B cell (primary cell): ENCODE results near the gene HDLBP. TPM values are rescaled to one million over a fixed set of nuclear protein-coding genes. Genes with fewer than 3 reads are reported as not detected.

Experiments
- ATAC-seq: fragments of 200-7000 bp; cut with Tn5 transposase; one replicate; pipeline ENCODE4 v1.10.0; 2021; ENCODE audit warnings: low read depth, mild to moderate bottlenecking, moderate number of reproducible peaks, moderate library complexity
- CTCF ChIA-PET: fragments of 350-600 bp; sonication (Branson Sonifier 250); formaldehyde crosslinking; loops from one replicate; lab custom pipeline; 2021; ENCODE audit warnings: antibody characterized with exemption, inconsistent platforms; lab: Charles Lee
- POLR2A ChIA-PET: fragments of 350-600 bp; sonication (Branson Sonifier 250); formaldehyde crosslinking; loops from one replicate; lab custom pipeline; 2021; ENCODE audit warnings: antibody characterized with exemption; lab: Charles Lee
- DNase-seq: peaks from one replicate; pipeline ENCODE4 v3.0.0; 2013
- H2AFZ ChIP-seq: 2 replicates; pipeline ENCODE4 v1.6.1; 2012; ENCODE audit warnings: mild to moderate bottlenecking, low read depth, low read length; ENCODE audit not compliant: insufficient read depth, poor library complexity, severe bottlenecking
- H3K27ac ChIP-seq, 2 donors: 1 replicate in 1 of 2; 2 replicates in 1 of 2; pipeline ENCODE4 v1.5.1; 2012 to 2013; ENCODE audit warnings: low read length in 2 of 2, mild to moderate bottlenecking in 2 of 2, moderate library complexity in 1 of 2
- H3K27me3 ChIP-seq, 4 experiments: fragments of 200-600 bp in 1 of 4; sonication (generic) in 1 of 4; replicated peaks in 1 of 4; 1 replicate in 2 of 4; 2 replicates in 2 of 4; pipeline versions ENCODE4 v1.6.1 to v1.7.0; 2013 to 2016; ENCODE audit warnings: low read length in 3 of 4, mild to moderate bottlenecking in 2 of 4, mixed read lengths in 1 of 4, moderate library complexity in 1 of 4; ENCODE audit not compliant: insufficient read depth in 4 of 4, control insufficient read depth in 3 of 4; ENCODE audit errors: control extremely low read depth in 1 of 4
- H3K36me3 ChIP-seq, 2 experiments: replicated peaks in 1 of 2; 1 replicate in 1 of 2; 2 replicates in 1 of 2; pipeline versions ENCODE4 v1.6.1 to v1.7.1; 2013; ENCODE audit warnings: low read length in 1 of 2; ENCODE audit not compliant: insufficient read depth in 2 of 2, control insufficient read depth in 1 of 2; ENCODE audit errors: control extremely low read depth in 1 of 2, extremely low read depth in 1 of 2
- H3K4me1 ChIP-seq, 2 donors: fragments of 200-600 bp in 1 of 2; sonication (generic) in 1 of 2; 1 replicate in 1 of 2; 2 replicates in 1 of 2; pipeline versions ENCODE4 v1.5.1 to v1.6.1; 2013 to 2017; ENCODE audit warnings: low read length in 2 of 2; ENCODE audit not compliant: control insufficient read depth in 2 of 2, insufficient read depth in 2 of 2
- H3K4me2 ChIP-seq: replicated peaks from 2 replicates; pipeline ENCODE3; 2012; ENCODE audit warnings: mild to moderate bottlenecking, low read depth, low read length; ENCODE audit not compliant: poor library complexity, severe bottlenecking
- H3K4me3 ChIP-seq, 5 experiments: fragments of 200-600 bp in 1 of 5; sonication (generic) in 1 of 5; 1 replicate in 3 of 5; 2 replicates in 2 of 5; pipeline versions ENCODE4 v1.5.1 to v1.7.0; 2011 to 2016; ENCODE audit warnings: low read length in 4 of 5, mild to moderate bottlenecking in 4 of 5, low read depth in 2 of 5, control low read depth in 1 of 5, moderate library complexity in 1 of 5; ENCODE audit not compliant: insufficient read depth in 1 of 5; ENCODE audit errors: control extremely low read depth in 1 of 5, extremely low read depth in 1 of 5
- H3K79me2 ChIP-seq: fragments of 200-600 bp; sonication (generic); one replicate; pipeline ENCODE4 v1.6.0; 2016; ENCODE audit warnings: low read length; ENCODE audit not compliant: control insufficient read depth, insufficient read depth
- H3K9ac ChIP-seq: fragments of 200-600 bp; sonication (generic); 2 replicates; pipeline ENCODE4 v1.6.1; 2017; ENCODE audit warnings: mild to moderate bottlenecking, low read length, moderate library complexity
- H3K9me3 ChIP-seq, 3 donors: one replicate each; pipeline versions ENCODE4 v1.6.1 to v1.7.1; 2013; ENCODE audit warnings: low read length in 2 of 3; ENCODE audit not compliant: control insufficient read depth in 2 of 3, insufficient read depth in 1 of 3; ENCODE audit errors: control extremely low read depth in 1 of 3
- H4K20me1 ChIP-seq: 2 replicates; pipeline ENCODE4 v1.6.0; 2012; ENCODE audit warnings: mild to moderate bottlenecking, low read length; ENCODE audit not compliant: insufficient read depth, control insufficient read depth, poor library complexity, severe bottlenecking
- H3K27ac Mint-ChIP-seq: one replicate; pipeline ENCODE4 v1.8.0; 2021; ENCODE audit warnings: mixed read lengths
- H3K27me3 Mint-ChIP-seq: one replicate; pipeline ENCODE4 v1.8.0; 2021; ENCODE audit warnings: mixed read lengths
- H3K4me1 Mint-ChIP-seq: one replicate; pipeline ENCODE4 v1.8.0; 2021; ENCODE audit warnings: mixed read lengths
- H3K4me3 Mint-ChIP-seq: one replicate; pipeline ENCODE4 v1.8.0; 2021; ENCODE audit warnings: mixed read lengths
- H3K9me3 Mint-ChIP-seq: one replicate; pipeline ENCODE4 v1.8.0; 2022; ENCODE audit warnings: mixed read lengths; ENCODE audit not compliant: insufficient read depth
- CTCF ChIP-seq: fragments of 200-600 bp; IDR thresholded peaks from one replicate; pipeline ENCODE4 v1.8.0; 2022; ENCODE audit warnings: antibody characterized with exemption, mild to moderate bottlenecking
- EZH2 ChIP-seq: IDR thresholded peaks from 2 replicates; pipeline ENCODE4 v1.6.1; 2012; ENCODE audit warnings: borderline replicate concordance, low read depth, mild to moderate bottlenecking, moderate library complexity, low read length; ENCODE audit not compliant: insufficient read depth, poor library complexity, severe bottlenecking
- WGBS: methylation state at CpG from one replicate; pipeline ENCODE4 v1.1.5; 2013; ENCODE audit warnings: missing lambda C conversion rate; ENCODE audit not compliant: insufficient coverage; 5-methylcytosine and 5-hydroxymethylcytosine counted together
- intact Hi-C: fragments of 100-400 bp; cut with micrococcal nuclease; formaldehyde crosslinking; loops from one replicate; pipeline ENCODE4 v1.10.0; 2022
- polyA plus RNA-seq: library from polyadenylated mRNA; depleted of rRNA; stranded (reverse); fragments of >200 nt; gene quantifications from 2 replicates; pipeline ENCODE4 v1.2.3, GENCODE V29; 2012
- total RNA-seq, 2 donors: library from RNA; stranded (reverse); fragments of 120-200 nt in 1 of 2; gene quantifications; 1 replicate in 1 of 2; 2 replicates in 1 of 2; pipeline versions ENCODE4 v1.2.3 to v1.2.4, GENCODE V29; 2013 to 2022

The HDLBP gene
- total and polyA plus RNA-seq, 2 donors (not counting 1 experiment from before 2014, with no cell fraction given), result 55.1 to 127 TPM

- H3K27ac Mint-ChIP-seq, result no peak overlapping the region
- no peak overlapping the region for H3K4me3 ChIP-seq
Measured at GRCh38 chr2:241239552-241240202, 75.8 kb downstream of the HDLBP start.

More at GRCh38 chr2:241239552-241240202, 75.8 kb downstream of the HDLBP start:
- WGBS, result 98% methylated on average over 24 of the region's 28 CpGs
- no peak overlapping the region for H2AFZ ChIP-seq
- H3K4me1 Mint-ChIP-seq, result no peaks in the 10 kb centered on the region
- no peak overlapping the region for H3K9ac ChIP-seq
- H3K27me3 ChIP-seq, result no peaks in the 10 kb centered on the region
- no peaks in the 10 kb centered on the region for H3K9me3 Mint-ChIP-seq
- no peaks in the 10 kb centered on the region for H4K20me1 ChIP-seq
- H3K4me2 ChIP-seq, result no peak overlapping the region
- POLR2A ChIA-PET, result no interaction called here
- no peak overlapping the region for H3K4me3 Mint-ChIP-seq
- no peak for TF ChIP-seq CTCF
- no peak for TF ChIP-seq EZH2
- DNase-seq (no peak), ATAC-seq (no peak)
- no peaks in the 10 kb centered on the region for H3K27me3 Mint-ChIP-seq
- CTCF ChIA-PET, result no interaction called here
- no peaks in the 10 kb centered on the region for H3K4me1 ChIP-seq
- H3K79me2 ChIP-seq, result no peaks in the 10 kb centered on the region
- peaks cover 0 to 92% of the 10 kb centered on the region in 2 experiments for H3K36me3 ChIP-seq
- no peak overlapping the region for H3K27ac ChIP-seq
- intact Hi-C loops, result no loop called here
- H3K9me3 ChIP-seq, result no peaks in the 10 kb centered on the region
